Measurements from ENCODE around the gene FKBP9. TPM values are rescaled to one million over a fixed set of nuclear protein-coding genes. Genes with fewer than 3 reads are reported as not detected.
A peak's percentile ranks its signal among the peaks of the same experiment; 100 is the strongest.
"Not testable (repeated sequence)": the region's sequence is repeated elsewhere in the genome, so short reads cannot be mapped to it uniquely, and the experiment has no call there.

Gene FKBP9
- polyA plus RNA-seq, 1 donor (not counting 4 experiments of a cell fraction or from before 2014, with no cell fraction given) = 92.2 TPM

DNA sequence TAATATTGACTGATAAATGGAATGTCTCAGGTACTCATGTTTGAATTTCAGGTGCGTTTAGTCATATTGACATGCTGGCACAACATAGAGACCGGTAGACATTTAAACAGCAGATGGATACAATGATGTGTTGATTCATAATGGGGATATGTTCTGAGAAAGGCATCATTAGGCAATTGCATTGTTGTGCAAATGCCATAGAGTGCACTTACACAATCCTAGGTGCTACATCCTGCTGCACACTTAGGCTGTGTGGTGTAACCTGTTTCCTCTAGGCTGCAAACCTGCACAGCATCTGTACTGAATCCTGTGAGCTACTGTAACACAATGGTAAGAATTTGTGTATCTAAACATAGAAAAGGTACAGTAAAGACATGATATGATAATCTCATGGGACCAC is 19.9 kb downstream of the FKBP9 start:
- H3K9me3 ChIP-seq (ENCODE audit: control insufficient read depth, low read depth, low read length); H2AFZ ChIP-seq (ENCODE audit: control insufficient read depth, low read length); H4K20me1 ChIP-seq (ENCODE audit: control insufficient read depth, extremely low read depth, insufficient read depth, low read length); H3K79me2 ChIP-seq (ENCODE audit: control insufficient read depth, insufficient read depth, low read length); dilution Hi-C loops (cut with MboI; ENCODE audit: extremely low pct_ligation_motif_present, low sequenced_read_pairs); H3K9ac ChIP-seq (ENCODE audit: control insufficient read depth, extremely low read depth, insufficient read depth, low read length); H3K27me3 ChIP-seq (ENCODE audit: control insufficient read depth, extremely low read depth, insufficient read depth, low read length); H3K9me1 ChIP-seq (ENCODE audit: control insufficient read depth, extremely low read depth, insufficient read depth, low read length); H3K36me3 ChIP-seq (ENCODE audit: control insufficient read depth in 2 of 2, extremely low read depth in 1 of 2, insufficient read depth in 2 of 2, low read length in 2 of 2); H3K4me3 ChIP-seq (ENCODE audit: control insufficient read depth in 2 of 3, extremely low read depth in 1 of 3, insufficient read depth in 2 of 3, low read depth in 1 of 3, low read length in 3 of 3); H3K4me2 ChIP-seq (ENCODE audit: control insufficient read depth, extremely low read depth, insufficient read depth, low read depth, low read length): not testable (repeated sequence)
- DNase-seq (ENCODE audit: low read depth, low spot score) (peak; percentile 59), FAIRE-seq (peak; percentile 74)
- Histone ChIP-seq H3K4me1 (ENCODE audit: control insufficient read depth, extremely low read depth, insufficient read depth, low read length) (peaks cover 19% of the 10 kb centered on the region), H3K27ac (ENCODE audit: control insufficient read depth, insufficient read depth, low read length) (peak overlapping the region; percentile 36)

- H4K20me1 ChIP-seq (ENCODE audit: control insufficient read depth, extremely low read depth, insufficient read depth, low read length); H3K4me3 ChIP-seq (ENCODE audit: control insufficient read depth in 2 of 3, extremely low read depth in 1 of 3, insufficient read depth in 2 of 3, low read depth in 1 of 3, low read length in 3 of 3); H3K4me2 ChIP-seq (ENCODE audit: control insufficient read depth, extremely low read depth, insufficient read depth, low read depth, low read length); dilution Hi-C loops (cut with MboI; ENCODE audit: extremely low pct_ligation_motif_present, low sequenced_read_pairs); H3K9me1 ChIP-seq (ENCODE audit: control insufficient read depth, extremely low read depth, insufficient read depth, low read length); H3K36me3 ChIP-seq (ENCODE audit: control insufficient read depth in 2 of 2, extremely low read depth in 1 of 2, insufficient read depth in 2 of 2, low read length in 2 of 2); DNase-seq (ENCODE audit: low read depth, low spot score); H3K9me3 ChIP-seq (ENCODE audit: control insufficient read depth, low read depth, low read length); H3K27me3 ChIP-seq (ENCODE audit: control insufficient read depth, extremely low read depth, insufficient read depth, low read length); H3K79me2 ChIP-seq (ENCODE audit: control insufficient read depth, insufficient read depth, low read length); H2AFZ ChIP-seq (ENCODE audit: control insufficient read depth, low read length): not testable (repeated sequence)
- Histone ChIP-seq H3K9ac (ENCODE audit: control insufficient read depth, extremely low read depth, insufficient read depth, low read length) (peak overlapping the region; percentile 33), H3K4me1 (ENCODE audit: control insufficient read depth, extremely low read depth, insufficient read depth, low read length) (peaks cover 19% of the 10 kb centered on the region), H3K27ac (ENCODE audit: control insufficient read depth, insufficient read depth, low read length) (peak overlapping the region; percentile 89)
- peak; percentile 84 for FAIRE-seq
Observed at GRCh38 chr7:32979246-32979645, 22.0 kb downstream of the FKBP9 start.

DNA sequence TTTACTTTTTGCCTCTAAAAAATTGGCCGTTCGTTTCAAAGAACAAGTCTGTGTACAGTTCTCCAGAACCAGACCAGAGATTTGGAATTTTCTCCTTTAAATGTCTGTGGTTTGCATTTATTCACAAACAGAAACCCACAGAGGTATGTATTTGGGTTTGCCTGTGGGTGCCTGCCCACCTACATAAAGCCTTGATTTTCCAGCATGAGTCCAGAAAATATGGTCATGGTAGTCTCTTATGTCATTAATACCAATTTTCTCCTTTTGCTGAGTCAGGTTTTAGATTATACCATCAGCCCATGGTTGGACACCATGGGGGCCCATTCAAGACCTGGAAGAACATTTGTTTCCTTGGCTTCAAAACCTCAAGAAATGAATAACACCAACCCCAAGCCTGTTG is 22.7 kb downstream of the FKBP9 start:
- H3K9ac ChIP-seq (ENCODE audit: control insufficient read depth, extremely low read depth, insufficient read depth, low read length); H3K79me2 ChIP-seq (ENCODE audit: control insufficient read depth, insufficient read depth, low read length); DNase-seq (ENCODE audit: low read depth, low spot score); H3K4me2 ChIP-seq (ENCODE audit: control insufficient read depth, extremely low read depth, insufficient read depth, low read depth, low read length); dilution Hi-C loops (cut with MboI; ENCODE audit: extremely low pct_ligation_motif_present, low sequenced_read_pairs); H2AFZ ChIP-seq (ENCODE audit: control insufficient read depth, low read length); H4K20me1 ChIP-seq (ENCODE audit: control insufficient read depth, extremely low read depth, insufficient read depth, low read length); H3K9me3 ChIP-seq (ENCODE audit: control insufficient read depth, low read depth, low read length); H3K27me3 ChIP-seq (ENCODE audit: control insufficient read depth, extremely low read depth, insufficient read depth, low read length); H3K4me3 ChIP-seq (ENCODE audit: control insufficient read depth in 2 of 3, extremely low read depth in 1 of 3, insufficient read depth in 2 of 3, low read depth in 1 of 3, low read length in 3 of 3); H3K9me1 ChIP-seq (ENCODE audit: control insufficient read depth, extremely low read depth, insufficient read depth, low read length); H3K36me3 ChIP-seq (ENCODE audit: control insufficient read depth in 2 of 2, extremely low read depth in 1 of 2, insufficient read depth in 2 of 2, low read length in 2 of 2): not testable (repeated sequence)
- FAIRE-seq = peak; percentile 56
- H3K4me1 ChIP-seq (ENCODE audit: control insufficient read depth, extremely low read depth, insufficient read depth, low read length) = peaks cover 19% of the 10 kb centered on the region
- peak overlapping the region; percentile 89 for H3K27ac ChIP-seq (ENCODE audit: control insufficient read depth, insufficient read depth, low read length)

- H3K79me2 ChIP-seq (ENCODE audit: control insufficient read depth, insufficient read depth, low read length); H3K4me3 ChIP-seq (ENCODE audit: control insufficient read depth in 2 of 3, extremely low read depth in 1 of 3, insufficient read depth in 2 of 3, low read depth in 1 of 3, low read length in 3 of 3); H3K27ac ChIP-seq (ENCODE audit: control insufficient read depth, insufficient read depth, low read length); H3K4me2 ChIP-seq (ENCODE audit: control insufficient read depth, extremely low read depth, insufficient read depth, low read depth, low read length); H3K27me3 ChIP-seq (ENCODE audit: control insufficient read depth, extremely low read depth, insufficient read depth, low read length); H4K20me1 ChIP-seq (ENCODE audit: control insufficient read depth, extremely low read depth, insufficient read depth, low read length); H3K9me3 ChIP-seq (ENCODE audit: control insufficient read depth, low read depth, low read length); H3K9ac ChIP-seq (ENCODE audit: control insufficient read depth, extremely low read depth, insufficient read depth, low read length); H2AFZ ChIP-seq (ENCODE audit: control insufficient read depth, low read length); DNase-seq (ENCODE audit: low read depth, low spot score); H3K36me3 ChIP-seq (ENCODE audit: control insufficient read depth in 2 of 2, extremely low read depth in 1 of 2, insufficient read depth in 2 of 2, low read length in 2 of 2); H3K4me1 ChIP-seq (ENCODE audit: control insufficient read depth, extremely low read depth, insufficient read depth, low read length); dilution Hi-C loops (cut with MboI; ENCODE audit: extremely low pct_ligation_motif_present, low sequenced_read_pairs); H3K9me1 ChIP-seq (ENCODE audit: control insufficient read depth, extremely low read depth, insufficient read depth, low read length): not testable (repeated sequence)
- peak; percentile 77 for FAIRE-seq
Observed at GRCh38 chr7:32988148-32988547, 30.9 kb downstream of the FKBP9 start.

DNA sequence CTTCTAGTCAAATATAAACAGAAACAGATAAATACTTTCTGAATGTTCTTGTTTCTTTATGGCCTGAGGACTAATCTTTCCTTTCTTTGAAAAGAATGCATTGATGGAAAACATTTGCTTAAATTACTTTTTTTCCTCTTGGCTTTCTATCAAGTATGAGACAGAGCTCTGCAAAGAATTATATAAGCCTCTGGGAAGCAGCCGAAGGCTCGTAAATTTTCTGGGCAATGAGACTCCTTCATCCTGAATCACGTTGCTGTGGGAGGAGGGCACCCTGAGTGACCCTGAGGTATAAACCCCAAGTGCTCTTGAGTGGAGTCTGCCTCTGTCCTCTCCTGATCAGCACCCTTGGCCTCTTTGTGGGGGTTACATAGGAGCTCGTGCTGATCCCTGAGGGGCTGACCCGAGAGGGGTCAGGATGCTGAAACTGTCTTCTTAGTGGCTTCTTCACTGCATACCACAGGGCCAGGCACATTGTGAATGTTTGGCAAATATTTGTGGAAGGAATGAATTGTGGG is 33.9 kb downstream of the FKBP9 start:
- H3K79me2 ChIP-seq (ENCODE audit: control insufficient read depth, insufficient read depth, low read length); H3K27ac ChIP-seq (ENCODE audit: control insufficient read depth, insufficient read depth, low read length); H3K4me2 ChIP-seq (ENCODE audit: control insufficient read depth, extremely low read depth, insufficient read depth, low read depth, low read length); H3K4me3 ChIP-seq (ENCODE audit: control insufficient read depth in 2 of 3, extremely low read depth in 1 of 3, insufficient read depth in 2 of 3, low read depth in 1 of 3, low read length in 3 of 3); H3K36me3 ChIP-seq (ENCODE audit: control insufficient read depth in 2 of 2, extremely low read depth in 1 of 2, insufficient read depth in 2 of 2, low read length in 2 of 2); DNase-seq (ENCODE audit: low read depth, low spot score); H4K20me1 ChIP-seq (ENCODE audit: control insufficient read depth, extremely low read depth, insufficient read depth, low read length); H3K9me1 ChIP-seq (ENCODE audit: control insufficient read depth, extremely low read depth, insufficient read depth, low read length); H3K27me3 ChIP-seq (ENCODE audit: control insufficient read depth, extremely low read depth, insufficient read depth, low read length); H3K4me1 ChIP-seq (ENCODE audit: control insufficient read depth, extremely low read depth, insufficient read depth, low read length); H3K9ac ChIP-seq (ENCODE audit: control insufficient read depth, extremely low read depth, insufficient read depth, low read length); H3K9me3 ChIP-seq (ENCODE audit: control insufficient read depth, low read depth, low read length); H2AFZ ChIP-seq (ENCODE audit: control insufficient read depth, low read length); dilution Hi-C loops (cut with MboI; ENCODE audit: extremely low pct_ligation_motif_present, low sequenced_read_pairs): not testable (repeated sequence)
- FAIRE-seq = peak; percentile 20

All from keratinocyte (primary cell).